HepG2 (cell line): ENCODE results near the gene MTR.

ENCODE experiments used
- ZNF138 ChIP-seq: sonication (generic); formaldehyde crosslinking; IDR thresholded peaks from 2 replicates; pipeline ENCODE4 v1.5.0; 2020; ENCODE audit warnings: mild to moderate bottlenecking, low read depth, missing genetic modification reagents
- ZNF382 ChIP-seq: sonication (generic); formaldehyde crosslinking; IDR thresholded peaks from 2 replicates; pipeline ENCODE4 v1.5.0; 2020; ENCODE audit warnings: missing genetic modification reagents, mild to moderate bottlenecking, borderline replicate concordance
- ZNF550 ChIP-seq: sonication (generic); formaldehyde crosslinking; IDR thresholded peaks from 2 replicates; pipeline ENCODE4 v1.4.0; 2020; ENCODE audit warnings: mild to moderate bottlenecking, missing genetic modification reagents, borderline replicate concordance
- ZNF891 ChIP-seq: sonication (generic); formaldehyde crosslinking; IDR thresholded peaks from 2 replicates; pipeline ENCODE4 v1.5.0; 2020; ENCODE audit warnings: mild to moderate bottlenecking, missing genetic modification reagents
- TF ChIP-seq, protein P1 (sequence below): sonication (generic); formaldehyde crosslinking; IDR thresholded peaks from 2 replicates; pipeline ENCODE4 v1.4.0; 2020; ENCODE audit warnings: low read depth, missing genetic modification reagents

GRCh38 chr1:236830116-236830515 is 35.0 kb downstream of the MTR start:
- no peak for TF ChIP-seq ZNF138 (CRISPR knock-in tag)
- TF ChIP-seq ZNF550 (CRISPR knock-in tag) = no peak
- no peak for TF ChIP-seq ZNF382
- TF ChIP-seq ZNF891 = no peak
- TF ChIP-seq, protein P1, sequence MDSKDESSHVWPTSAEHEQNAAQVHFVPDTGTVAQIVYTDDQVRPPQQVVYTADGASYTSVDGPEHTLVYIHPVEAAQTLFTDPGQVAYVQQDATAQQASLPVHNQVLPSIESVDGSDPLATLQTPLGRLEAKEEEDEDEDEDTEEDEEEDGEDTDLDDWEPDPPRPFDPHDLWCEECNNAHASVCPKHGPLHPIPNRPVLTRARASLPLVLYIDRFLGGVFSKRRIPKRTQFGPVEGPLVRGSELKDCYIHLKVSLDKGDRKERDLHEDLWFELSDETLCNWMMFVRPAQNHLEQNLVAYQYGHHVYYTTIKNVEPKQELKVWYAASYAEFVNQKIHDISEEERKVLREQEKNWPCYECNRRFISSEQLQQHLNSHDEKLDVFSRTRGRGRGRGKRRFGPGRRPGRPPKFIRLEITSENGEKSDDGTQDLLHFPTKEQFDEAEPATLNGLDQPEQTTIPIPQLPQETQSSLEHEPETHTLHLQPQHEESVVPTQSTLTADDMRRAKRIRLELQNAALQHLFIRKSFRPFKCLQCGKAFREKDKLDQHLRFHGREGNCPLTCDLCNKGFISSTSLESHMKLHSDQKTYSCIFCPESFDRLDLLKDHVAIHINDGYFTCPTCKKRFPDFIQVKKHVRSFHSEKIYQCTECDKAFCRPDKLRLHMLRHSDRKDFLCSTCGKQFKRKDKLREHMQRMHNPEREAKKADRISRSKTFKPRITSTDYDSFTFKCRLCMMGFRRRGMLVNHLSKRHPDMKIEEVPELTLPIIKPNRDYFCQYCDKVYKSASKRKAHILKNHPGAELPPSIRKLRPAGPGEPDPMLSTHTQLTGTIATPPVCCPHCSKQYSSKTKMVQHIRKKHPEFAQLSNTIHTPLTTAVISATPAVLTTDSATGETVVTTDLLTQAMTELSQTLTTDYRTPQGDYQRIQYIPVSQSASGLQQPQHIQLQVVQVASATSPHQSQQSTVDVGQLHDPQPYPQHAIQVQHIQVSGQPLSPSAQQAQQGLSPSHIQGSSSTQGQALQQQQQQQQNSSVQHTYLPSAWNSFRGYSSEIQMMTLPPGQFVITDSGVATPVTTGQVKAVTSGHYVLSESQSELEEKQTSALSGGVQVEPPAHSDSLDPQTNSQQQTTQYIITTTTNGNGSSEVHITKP = no peak
